Activated CD4-positive, alpha-beta T cell treated with anti-CD3 and anti-CD28 coated beads, Interleukin-2, amount 50 U/mL, for 16 hours (primary cell): ENCODE results near the gene HBS1L.

Experiments used
- DNase-seq: peaks from one replicate; pipeline ENCODE4 v3.0.0-alpha.2; 2020

Gene HBS1L

GRCh38 chr6:134943522-134944111, 111.0 kb downstream of the HBS1L start:
- no peak for DNase-seq

- DNase-seq = peak; percentile 27
Measured at GRCh38 chr6:134938896-134939295, 115.7 kb downstream of the HBS1L start.

- DNase-seq = no peak
Measured at GRCh38 chr6:134937426-134937825, 117.2 kb downstream of the HBS1L start.

GRCh38 chr6:134936931-134937330, 117.7 kb downstream of the HBS1L start:
- no peak for DNase-seq

GRCh38 chr6:134936476-134936875, 118.1 kb downstream of the HBS1L start:
- no peak for DNase-seq

GRCh38 chr6:134934793-134935485, 119.7 kb downstream of the HBS1L start:
- DNase-seq = no peak

GRCh38 chr6:134932535-134933470, 121.8 kb downstream of the HBS1L start:
- no peak for DNase-seq

GRCh38 chr6:134932098-134932497, 122.5 kb downstream of the HBS1L start:
- no peak for DNase-seq

- DNase-seq = no peak
Measured at GRCh38 chr6:134930463-134930862, 124.2 kb downstream of the HBS1L start.

- DNase-seq = no peak
Measured at GRCh38 chr6:134928151-134928900, 126.3 kb downstream of the HBS1L start.

GRCh38 chr6:134925800-134926199, 128.8 kb downstream of the HBS1L start:
- DNase-seq = no peak

- no peak for DNase-seq
Measured at GRCh38 chr6:134921721-134922261, 132.8 kb downstream of the HBS1L start.

GRCh38 chr6:134921276-134921675, 133.3 kb downstream of the HBS1L start:
- no peak for DNase-seq

GRCh38 chr6:134920422-134920821, 134.2 kb downstream of the HBS1L start:
- no peak for DNase-seq

- DNase-seq = no peak
Measured at GRCh38 chr6:134918418-134918961, 136.1 kb downstream of the HBS1L start.

GRCh38 chr6:134911547-134911946, 143.1 kb downstream of the HBS1L start:
- DNase-seq = no peak

GRCh38 chr6:134910593-134910935, 144.1 kb downstream of the HBS1L start:
- DNase-seq = no peak
